Liver (tissue), 9 donors: ENCODE results near the gene NCAM1. TPM values are rescaled to one million over a fixed set of nuclear protein-coding genes. Genes with fewer than 3 reads are reported as not detected.

Source experiments
- DNase-seq: peaks from one replicate; pipeline ENCODE4 v3.0.0-alpha.2; 2017; ENCODE audit warnings: low spot score
- H3K27ac ChIP-seq, 2 donors: one replicate each; pipeline ENCODE4 v1.7.0; 2013; ENCODE audit warnings: inconsistent platforms in 2 of 2, low read length in 2 of 2, control low read depth in 1 of 2, low read depth in 1 of 2, mild to moderate bottlenecking in 1 of 2
- H3K27me3 ChIP-seq, 4 donors: one replicate each; pipeline versions ENCODE4 v1.6.1 to v1.7.0; 2013; ENCODE audit warnings: low read length in 3 of 4, inconsistent platforms in 1 of 4, mild to moderate bottlenecking in 1 of 4, moderate library complexity in 1 of 4; ENCODE audit not compliant: control insufficient read depth in 4 of 4, insufficient read depth in 4 of 4
- H3K36me3 ChIP-seq, 4 donors: one replicate each; pipeline versions ENCODE4 v1.6.1 to v1.7.0; 2013; ENCODE audit warnings: low read length in 3 of 4, mild to moderate bottlenecking in 3 of 4, low read depth in 1 of 4, moderate library complexity in 1 of 4; ENCODE audit not compliant: control insufficient read depth in 4 of 4, insufficient read depth in 3 of 4
- H3K4me1 ChIP-seq, 4 donors: one replicate each; pipeline versions ENCODE4 v1.6.1 to v1.7.0; 2013; ENCODE audit warnings: low read length in 3 of 4, mild to moderate bottlenecking in 3 of 4, moderate library complexity in 1 of 4; ENCODE audit not compliant: control insufficient read depth in 4 of 4, insufficient read depth in 4 of 4
- H3K4me3 ChIP-seq, 3 donors: one replicate each; pipeline versions ENCODE4 v1.6.1 to v1.7.0; 2013; ENCODE audit warnings: low read length in 3 of 3, control low read depth in 1 of 3, low read depth in 1 of 3, mild to moderate bottlenecking in 1 of 3
- H3K9ac ChIP-seq, 2 donors: one replicate each; pipeline ENCODE4 v1.7.0; 2013; ENCODE audit warnings: low read length in 2 of 2, mild to moderate bottlenecking in 2 of 2, moderate library complexity in 2 of 2, control low read depth in 1 of 2, low read depth in 1 of 2
- H3K9me3 ChIP-seq, 4 donors: one replicate each; pipeline versions ENCODE4 v1.6.1 to v1.7.0; 2013; ENCODE audit warnings: low read length in 3 of 4; ENCODE audit not compliant: control insufficient read depth in 4 of 4
- ATF3 ChIP-seq: IDR thresholded peaks from 2 replicates; pipeline ENCODE4 v1.6.1; 2016; ENCODE audit warnings: antibody characterized with exemption
- CTCF ChIP-seq: fragments of 150-350 bp; IDR thresholded peaks from 2 replicates; pipeline ENCODE4 v1.5.1; 2017; ENCODE audit warnings: improper control_type of control experiment, low read depth, low read length; ENCODE audit not compliant: missing input control
- EGR1 ChIP-seq, 2 donors: IDR thresholded peaks; 2 replicates each; pipeline ENCODE4 v1.6.1; 2016 to 2018; ENCODE audit warnings: antibody characterized with exemption in 2 of 2, low read depth in 2 of 2
- FOXA1 ChIP-seq: IDR thresholded peaks from 2 replicates; pipeline ENCODE4 v1.6.1; 2016; ENCODE audit warnings: antibody characterized with exemption
- FOXA2 ChIP-seq: IDR thresholded peaks from 2 replicates; pipeline ENCODE4 v1.6.1; 2016; ENCODE audit warnings: antibody characterized with exemption
- GABPA ChIP-seq, 2 donors: IDR thresholded peaks in 1 of 2; conservative IDR thresholded peaks in 1 of 2; 2 replicates each; pipeline ENCODE4 v1.6.1; 2016; ENCODE audit warnings: antibody characterized with exemption in 2 of 2, mild to moderate bottlenecking in 1 of 2, moderate library complexity in 1 of 2
- HNF4A ChIP-seq, 2 donors: conservative IDR thresholded peaks; 2 replicates each; pipeline ENCODE4 v1.6.1; 2016; ENCODE audit warnings: antibody characterized with exemption in 2 of 2, mild to moderate bottlenecking in 2 of 2
- HNF4G ChIP-seq: IDR thresholded peaks from 2 replicates; pipeline ENCODE4 v1.6.1; 2016; ENCODE audit warnings: antibody characterized with exemption
- JUND ChIP-seq, 2 donors: IDR thresholded peaks; 2 replicates each; pipeline ENCODE4 v1.6.1; 2016; ENCODE audit warnings: antibody characterized with exemption in 2 of 2
- MAX ChIP-seq: IDR thresholded peaks from 2 replicates; pipeline ENCODE4 v1.6.1; 2016; ENCODE audit warnings: antibody characterized with exemption
- NR2F2 ChIP-seq: IDR thresholded peaks from 2 replicates; pipeline ENCODE4 v1.6.1; 2016; ENCODE audit warnings: antibody characterized with exemption
- RAD21 ChIP-seq, 2 donors: IDR thresholded peaks; 2 replicates each; pipeline ENCODE4 v1.6.1; 2016; ENCODE audit warnings: antibody characterized with exemption in 2 of 2, mild to moderate bottlenecking in 2 of 2
- REST ChIP-seq: IDR thresholded peaks from 2 replicates; pipeline ENCODE4 v1.6.1; 2016; ENCODE audit warnings: antibody characterized with exemption, mild to moderate bottlenecking
- RXRA ChIP-seq, 2 donors: IDR thresholded peaks; 2 replicates each; pipeline ENCODE4 v1.6.1; 2017 to 2018; ENCODE audit warnings: antibody characterized with exemption in 2 of 2, mild to moderate bottlenecking in 1 of 2
- SP1 ChIP-seq: IDR thresholded peaks from 2 replicates; pipeline ENCODE4 v1.6.1; 2018; ENCODE audit warnings: antibody characterized with exemption, mild to moderate bottlenecking
- TAF1 ChIP-seq: conservative IDR thresholded peaks from 2 replicates; pipeline ENCODE4 v1.6.1; 2016; ENCODE audit warnings: antibody characterized with exemption, mild to moderate bottlenecking
- YY1 ChIP-seq: IDR thresholded peaks from 2 replicates; pipeline ENCODE4 v1.6.1; 2016; ENCODE audit warnings: antibody characterized with exemption, mild to moderate bottlenecking
- ZBTB33 ChIP-seq: IDR thresholded peaks from 2 replicates; pipeline ENCODE4 v1.6.1; 2016; ENCODE audit warnings: antibody characterized with exemption
- WGBS: extraction: QIAGEN DNeasy Blood & Tissue Kit; methylation state at CpG from one replicate; pipeline ENCODE4 v1.1.7; 2013; 5-methylcytosine and 5-hydroxymethylcytosine counted together
- polyA plus RNA-seq, 2 donors: library from polyadenylated mRNA; stranded (reverse) in 1 of 2; unstranded in 1 of 2; fragments of 200-250 nt in 1 of 2; fragments of >200 nt in 1 of 2; fragmentation: Nextera tagmentation in 1 of 2; extraction: Ambion mirVana in 1 of 2; gene quantifications; one replicate each; pipeline versions ENCODE4 v1.2.1 to v1.2.3, GENCODE V29; 2013 to 2015
- total RNA-seq, 2 donors: library from RNA; depleted of rRNA; stranded (reverse); fragments of >200 nt; gene quantifications; one replicate each; pipeline ENCODE4 v1.2.3, GENCODE V29; 2014
- donor health status: healthy.
- donor health status: healthy.
- donor health status: healthy.
- donor health status: healthy.
- donor health status: healthy.

NCAM1 gene
- total and polyA plus RNA-seq, 4 donors, result 0.65 to 2.1 (median 0.88) TPM

- Histone ChIP-seq H3K27me3 (peaks cover 0 to 5% (median 0%) of the 10 kb centered on the region in 4 donors), H3K9me3 (no peaks in the 10 kb centered on the region), H3K9ac (no peak overlapping the region), H3K4me3 (no peak overlapping the region), H3K27ac (no peak overlapping the region), H3K36me3 (no peaks in the 10 kb centered on the region), H3K4me1 (no peaks in the 10 kb centered on the region)
- no peak for DNase-seq
- WGBS, result 93% methylated on average over 2 of the region's 2 CpGs
- TF ChIP-seq FOXA2 (no peak), MAX (no peak), RXRA (IDR thresholded peaks at IDR 0.05) (no peak)
Observed at GRCh38 chr11:113269096-113269495, 307.9 kb downstream of the NCAM1 start.

- Histone ChIP-seq H3K36me3 (no peaks in the 10 kb centered on the region), H3K4me3 (no peak overlapping the region), H3K9me3 (no peaks in the 10 kb centered on the region), H3K27me3 (no peaks in the 10 kb centered on the region), H3K4me1 (no peaks in the 10 kb centered on the region), H3K9ac (no peak overlapping the region), H3K27ac (no peak overlapping the region)
- DNase-seq, result no peak
- TF ChIP-seq EGR1 (IDR thresholded peaks at IDR 0.05; ENCODE audit: low read depth in 2 of 2) (no peak), CTCF (no peak), ATF3 (no peak), RAD21 (IDR thresholded peaks at IDR 0.05) (no peak), SP1 (no peak), YY1 (no peak), JUND (IDR thresholded peaks at IDR 0.05) (no peak), RXRA (IDR thresholded peaks at IDR 0.05) (no peak), ZBTB33 (no peak), HNF4A (conservative IDR thresholded peaks at IDR 0.05) (no peak), FOXA2 (no peak), HNF4G (no peak), REST (no peak), MAX (no peak), FOXA1 (no peak), NR2F2 (no peak), TAF1 (no peak), GABPA (IDR thresholded peaks at IDR 0.05 in 1 of 2, conservative IDR thresholded peaks at IDR 0.05 in 1 of 2) (no peak)
- 88% methylated on average over 5 of the region's 5 CpGs for WGBS
Observed at GRCh38 chr11:113269636-113270035, 308.4 kb downstream of the NCAM1 start.
